GM19468 (cell line): ENCODE results near the gene ARHGEF39.

ENCODE experiments used
- ATAC-seq: cut with Tn5 transposase; IDR thresholded peaks from one replicate; pipeline ENCODE4 v1.9.1; 2021; ENCODE audit warnings: mild to moderate bottlenecking, moderate library complexity, moderate number of reproducible peaks; ENCODE audit not compliant: unreplicated experiment; ENCODE audit errors: extremely low read depth

The ARHGEF39 gene, protein sequence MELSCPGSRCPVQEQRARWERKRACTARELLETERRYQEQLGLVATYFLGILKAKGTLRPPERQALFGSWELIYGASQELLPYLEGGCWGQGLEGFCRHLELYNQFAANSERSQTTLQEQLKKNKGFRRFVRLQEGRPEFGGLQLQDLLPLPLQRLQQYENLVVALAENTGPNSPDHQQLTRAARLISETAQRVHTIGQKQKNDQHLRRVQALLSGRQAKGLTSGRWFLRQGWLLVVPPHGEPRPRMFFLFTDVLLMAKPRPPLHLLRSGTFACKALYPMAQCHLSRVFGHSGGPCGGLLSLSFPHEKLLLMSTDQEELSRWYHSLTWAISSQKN

DNA sequence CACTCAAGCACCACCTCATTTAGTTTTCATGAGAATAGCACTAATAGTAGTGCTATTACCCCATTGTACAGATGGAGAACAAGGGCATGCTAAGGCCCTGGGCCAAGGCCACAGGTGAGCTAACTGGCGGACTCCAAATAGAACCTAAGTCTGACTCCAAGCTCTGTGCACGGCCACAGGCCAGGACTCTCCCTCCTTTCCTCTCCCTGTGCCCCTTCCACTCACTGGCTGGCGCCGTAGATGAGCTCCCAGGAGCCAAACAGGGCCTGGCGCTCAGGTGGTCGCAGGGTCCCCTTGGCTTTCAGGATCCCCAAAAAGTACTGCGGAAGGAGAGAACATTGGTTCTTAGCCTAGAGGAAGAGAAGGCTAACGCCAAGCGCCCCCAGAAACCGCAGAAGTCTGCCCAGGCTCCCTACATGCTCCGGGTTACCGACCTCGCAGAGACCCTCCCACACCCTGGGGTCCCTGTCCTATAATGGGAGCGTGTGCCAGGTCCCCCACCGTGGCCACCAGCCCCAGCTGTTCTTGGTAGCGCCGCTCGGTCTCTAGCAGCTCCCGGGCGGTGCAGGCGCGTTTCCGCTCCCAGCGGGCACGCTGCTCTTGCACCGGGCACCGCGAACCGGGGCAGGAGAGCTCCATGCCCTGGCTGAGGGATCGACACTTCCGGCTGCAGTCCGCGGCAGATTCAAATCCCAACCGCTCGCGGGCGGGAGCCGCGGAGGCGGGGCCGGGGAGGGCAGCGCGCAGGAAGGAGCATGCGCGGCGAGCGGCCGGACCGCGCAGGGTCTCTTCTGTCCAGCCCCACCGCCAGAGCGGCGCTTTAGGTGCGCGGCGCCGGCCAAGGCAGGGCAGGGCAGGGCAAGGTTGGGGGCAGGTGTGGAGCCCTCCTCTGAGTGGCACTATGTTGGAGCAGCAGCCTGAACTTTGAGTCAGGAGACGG, at the start of gene ARHGEF39:
TSS of gene ARHGEF39 (minus strand) at position 665 of the 940 bp plus-strand sequence. CDS start at position 639, 26 bp downstream.
- ATAC-seq: peak; percentile 66

DNA sequence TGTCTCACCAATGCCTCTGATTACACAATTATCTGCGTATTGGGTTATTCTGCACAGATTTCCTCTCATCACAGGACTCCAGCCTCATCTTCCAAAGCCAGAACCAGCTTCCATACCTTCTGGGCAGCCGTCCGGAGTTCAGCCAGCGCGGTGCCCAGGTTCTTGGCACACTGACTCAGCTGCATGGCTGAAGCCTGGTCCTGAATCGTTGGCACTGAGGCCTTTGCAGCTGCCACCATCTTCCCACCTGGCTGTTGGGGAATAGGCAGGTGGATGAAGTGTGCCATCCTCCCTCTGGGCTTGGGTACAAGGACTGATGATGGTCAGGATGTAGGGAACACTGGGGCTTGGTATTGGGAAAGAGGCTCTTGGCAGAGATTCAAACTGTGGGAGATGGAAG, 49.1 kb upstream of the ARHGEF39 start:
- no peak for ATAC-seq

DNA sequence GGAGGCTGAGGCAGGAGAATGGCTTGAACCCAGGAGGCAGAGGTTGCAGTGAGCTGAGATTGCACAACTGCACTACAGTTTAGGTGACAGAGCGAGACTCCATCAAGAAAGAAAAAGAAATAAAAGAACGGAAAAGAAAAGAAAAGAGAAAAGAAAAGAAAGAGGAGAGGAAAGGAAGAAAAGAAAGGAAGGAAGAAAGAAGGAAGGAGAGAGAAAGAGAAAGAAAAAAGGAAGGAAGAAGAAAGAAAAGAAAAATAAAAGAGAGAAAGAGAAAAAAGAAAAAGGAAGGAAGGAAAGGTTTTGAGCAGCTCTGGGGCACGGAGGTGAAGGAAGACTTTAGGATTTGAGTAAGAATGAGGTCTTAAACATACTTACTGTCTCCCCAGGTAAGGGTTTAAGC, 48.6 kb upstream of the ARHGEF39 start:
- no peak for ATAC-seq

DNA sequence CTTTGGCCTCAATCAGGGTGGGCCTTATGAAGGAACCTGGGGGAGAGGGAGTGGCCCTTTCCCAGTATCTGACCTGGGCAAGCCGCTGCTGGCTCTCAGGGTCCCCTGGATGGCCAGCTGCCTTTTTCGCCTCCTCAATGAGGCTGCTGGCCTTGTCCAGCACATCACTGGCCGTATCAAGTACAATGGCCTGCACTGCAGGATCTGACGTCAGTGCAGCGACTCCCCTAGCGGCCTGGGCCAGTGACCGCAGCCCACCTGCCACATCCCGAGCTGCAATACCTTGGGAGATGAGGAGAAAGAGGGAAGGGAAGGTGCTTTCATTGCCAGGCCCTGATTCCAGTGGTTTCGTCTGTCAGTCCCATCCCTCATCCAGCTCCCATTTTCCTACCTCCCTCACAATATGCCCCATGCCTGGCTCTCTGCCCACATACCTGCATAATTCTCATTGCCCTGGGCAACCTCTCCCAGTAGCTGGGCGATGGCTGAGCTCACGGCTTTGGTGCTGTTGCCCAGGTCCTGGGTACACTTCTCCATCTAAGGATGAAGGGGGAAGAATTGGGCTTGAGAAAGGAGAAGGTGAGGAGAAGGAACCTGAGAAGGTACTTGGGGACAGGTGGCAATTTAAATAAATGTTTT, 47.9 kb upstream of the ARHGEF39 start:
- ATAC-seq: no peak

DNA sequence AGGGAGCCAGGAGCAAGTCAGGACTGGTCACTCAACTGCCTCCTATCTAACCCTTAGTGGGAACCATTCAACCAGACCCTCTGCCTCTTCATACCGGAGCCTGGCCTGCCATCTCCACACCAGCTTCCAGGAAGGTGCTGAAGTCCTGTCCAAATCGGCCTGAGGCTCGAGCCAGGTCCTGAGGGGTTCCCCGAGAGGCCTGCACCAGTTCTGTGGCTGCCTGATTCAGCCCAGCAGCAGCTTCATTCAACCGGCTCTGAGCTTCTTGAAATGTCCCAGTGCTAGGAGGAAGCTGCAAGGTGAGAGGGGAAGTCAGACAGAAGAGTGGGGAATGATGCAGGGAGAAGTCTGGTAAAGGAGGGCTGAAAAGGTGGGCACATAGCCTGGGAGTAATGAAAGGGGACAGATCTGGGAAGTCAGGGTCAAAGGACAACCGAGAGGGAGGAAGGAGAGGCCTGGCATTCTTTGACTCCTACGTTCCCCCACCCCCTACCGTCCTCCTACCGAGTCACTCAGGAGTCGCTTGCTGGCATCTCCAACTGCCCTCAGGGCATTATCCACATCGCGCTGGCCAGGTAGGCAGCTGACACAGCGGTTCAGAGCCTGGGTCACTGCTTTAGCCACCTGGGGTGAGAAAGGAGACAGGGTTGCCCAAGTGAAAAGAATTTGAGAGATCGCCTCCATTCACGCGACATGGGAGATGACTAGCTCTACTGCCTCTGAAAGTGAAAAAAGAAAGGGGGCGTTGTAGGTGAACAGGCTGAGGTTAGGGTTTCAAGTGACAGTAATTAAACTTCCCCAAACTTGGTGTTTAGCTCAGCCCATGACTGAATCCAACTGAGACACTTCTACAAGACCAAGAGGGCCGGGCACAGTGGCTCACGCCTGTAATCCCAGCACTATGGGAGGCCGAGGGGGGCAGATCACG, 46.8 kb upstream of the ARHGEF39 start:
- ATAC-seq: no peak

DNA sequence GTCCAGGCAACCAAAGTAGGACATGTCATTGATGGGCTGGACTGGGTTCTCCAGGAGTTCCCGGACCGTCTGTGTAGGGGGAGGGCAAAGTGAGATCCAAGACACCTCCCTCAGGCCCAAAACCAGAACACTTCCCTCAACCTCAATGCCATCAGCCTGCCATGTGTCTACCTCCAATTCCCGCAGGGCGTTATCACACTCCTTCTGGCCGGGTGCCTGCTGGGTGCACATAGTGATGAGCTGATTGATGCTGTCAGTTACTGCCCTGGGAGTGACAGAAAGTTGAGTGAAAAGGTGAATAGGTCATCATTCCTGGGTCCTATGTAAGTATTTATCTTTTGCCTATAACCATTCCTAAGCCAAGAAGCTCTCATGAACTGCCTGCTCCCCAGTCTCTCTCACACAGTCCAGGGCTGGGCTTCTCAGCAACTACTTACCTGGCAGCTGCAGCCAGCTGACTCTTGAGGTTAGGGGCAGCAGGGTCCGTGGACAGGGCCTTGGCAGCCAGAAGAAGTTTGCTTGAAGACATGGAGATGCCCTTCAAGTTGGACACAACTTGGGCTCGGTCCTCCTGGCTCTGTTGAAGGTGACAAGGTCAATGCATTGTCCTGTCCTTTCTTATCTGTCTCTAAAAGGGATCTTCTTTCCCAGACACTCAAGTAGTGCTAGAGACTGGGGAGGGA, 46.0 kb upstream of the ARHGEF39 start:
- no peak for ATAC-seq

DNA sequence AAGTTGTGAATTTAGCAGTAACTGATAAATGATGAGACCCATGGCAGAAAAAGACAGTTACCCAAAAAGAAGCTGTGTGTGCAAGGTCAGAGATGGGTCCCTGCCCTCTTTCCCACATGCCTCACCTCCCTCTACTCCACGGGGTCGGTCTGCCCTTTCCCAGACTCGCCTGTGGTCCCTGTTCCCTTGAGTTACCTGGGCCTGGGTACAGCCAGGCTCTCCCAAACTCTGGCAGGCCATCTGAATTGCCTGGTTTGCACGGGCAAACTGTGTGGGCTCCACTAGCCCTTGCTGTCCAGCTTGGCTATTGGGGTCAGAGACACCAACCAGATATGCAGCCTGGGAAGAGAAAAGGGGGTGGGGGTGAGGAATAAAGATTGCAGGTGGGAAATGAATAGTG, 43.2 kb upstream of the ARHGEF39 start:
- ATAC-seq: no peak

DNA sequence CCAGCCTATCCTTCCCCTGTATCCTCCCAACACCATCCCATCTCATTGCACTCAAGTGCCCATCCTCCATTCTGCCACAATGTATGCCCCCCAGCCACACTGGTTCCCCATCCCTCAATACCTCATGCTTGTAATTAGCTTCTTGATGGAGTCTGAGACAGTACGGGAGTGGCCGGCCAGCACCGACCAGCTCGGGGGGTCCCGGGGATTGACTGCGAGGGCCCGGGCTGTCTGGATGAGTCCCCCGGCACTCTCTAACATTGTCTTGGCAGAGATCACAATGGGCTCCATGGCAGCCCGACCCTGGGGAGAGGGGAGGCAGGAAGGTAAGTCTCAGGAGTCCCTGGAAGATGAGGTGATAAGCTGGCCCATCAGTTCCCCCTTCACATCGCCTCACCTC, 42.0 kb upstream of the ARHGEF39 start:
- ATAC-seq: no peak

DNA sequence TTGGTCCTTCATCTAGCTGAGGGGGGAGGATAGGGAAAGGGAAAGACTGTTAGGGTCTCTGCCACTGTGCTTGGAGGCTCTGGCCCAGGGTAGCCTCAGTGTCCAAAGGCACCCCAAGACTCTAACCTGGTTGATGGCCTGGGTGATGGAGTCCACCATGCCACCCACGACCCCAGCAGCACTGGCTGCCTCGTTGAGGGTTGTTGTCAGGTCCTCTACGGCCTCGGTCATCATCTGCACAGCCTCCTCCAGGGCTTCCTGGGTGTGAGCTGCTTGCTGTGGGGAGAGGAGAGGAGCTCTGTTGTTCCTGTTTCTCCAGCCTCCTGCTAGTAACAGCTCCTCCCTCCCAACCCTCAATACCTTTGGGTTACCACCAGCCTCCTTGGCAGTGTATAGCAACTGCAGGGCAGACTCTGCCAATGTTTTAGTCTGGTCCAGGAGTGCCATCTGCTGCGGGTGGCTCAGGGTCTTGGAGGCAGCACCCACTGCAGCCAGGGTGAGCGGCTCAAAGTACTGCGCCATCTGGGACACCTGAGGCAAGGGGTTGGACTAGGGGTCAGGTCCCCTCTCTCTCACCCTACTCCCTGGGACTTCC, 40.9 kb upstream of the ARHGEF39 start:
- ATAC-seq: no peak

DNA sequence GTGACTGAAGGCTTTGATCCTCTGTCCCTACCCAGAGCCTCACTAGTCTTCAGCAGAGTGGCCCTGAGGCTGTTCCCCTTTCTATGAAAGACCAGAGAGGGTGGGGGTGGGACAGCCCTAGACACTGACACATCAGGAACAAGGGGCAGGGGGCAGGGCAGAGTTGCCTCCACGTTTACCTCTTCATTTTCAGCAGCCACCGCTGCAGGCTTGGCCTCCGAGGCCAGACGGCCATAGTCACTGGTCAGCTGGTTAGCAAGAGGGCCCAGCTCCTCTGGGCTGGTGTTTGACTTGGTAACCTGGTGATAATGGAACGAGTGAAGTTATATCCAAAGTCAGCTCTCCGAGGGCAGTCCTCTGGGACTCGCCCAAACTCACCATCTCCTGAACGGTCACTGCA, 40.4 kb upstream of the ARHGEF39 start:
- no peak for ATAC-seq

DNA sequence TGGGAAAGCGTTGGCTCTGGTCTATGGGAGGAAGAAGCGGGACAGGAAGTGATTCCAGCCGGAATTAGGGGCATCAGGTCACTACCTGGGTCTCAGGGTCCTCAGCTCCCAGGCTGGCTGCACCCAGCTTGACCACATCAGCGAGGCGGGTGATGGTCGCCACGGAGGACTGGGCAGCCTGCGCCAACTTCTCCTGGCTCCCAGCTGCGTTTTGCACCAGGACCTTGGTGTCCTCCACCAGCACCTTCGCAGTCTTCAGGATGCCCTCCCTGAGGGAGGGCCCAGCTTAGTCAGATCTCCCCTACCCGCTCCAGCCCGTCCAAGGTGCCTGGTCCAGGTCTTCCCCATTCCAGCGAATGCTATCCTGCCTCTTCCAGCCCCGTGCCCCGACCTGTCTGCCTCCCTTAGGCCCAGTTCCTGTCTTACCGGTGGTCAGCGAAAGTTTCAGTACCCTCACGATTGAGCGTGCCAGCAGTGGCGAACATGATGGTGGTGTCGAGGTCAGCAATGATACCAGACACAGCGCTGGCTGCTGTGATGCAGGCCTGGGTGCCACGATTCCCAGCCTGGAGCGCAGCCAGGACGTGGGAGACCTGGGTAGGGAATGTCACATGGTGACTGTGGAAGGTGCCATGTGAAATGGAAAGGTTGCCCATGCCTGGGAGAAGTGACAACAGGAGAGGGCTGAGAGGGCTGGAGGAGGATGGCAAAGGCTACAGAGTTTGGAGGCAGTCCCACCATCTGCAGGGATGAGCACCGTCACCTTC, 39.1 kb upstream of the ARHGEF39 start:
- ATAC-seq: no peak

DNA sequence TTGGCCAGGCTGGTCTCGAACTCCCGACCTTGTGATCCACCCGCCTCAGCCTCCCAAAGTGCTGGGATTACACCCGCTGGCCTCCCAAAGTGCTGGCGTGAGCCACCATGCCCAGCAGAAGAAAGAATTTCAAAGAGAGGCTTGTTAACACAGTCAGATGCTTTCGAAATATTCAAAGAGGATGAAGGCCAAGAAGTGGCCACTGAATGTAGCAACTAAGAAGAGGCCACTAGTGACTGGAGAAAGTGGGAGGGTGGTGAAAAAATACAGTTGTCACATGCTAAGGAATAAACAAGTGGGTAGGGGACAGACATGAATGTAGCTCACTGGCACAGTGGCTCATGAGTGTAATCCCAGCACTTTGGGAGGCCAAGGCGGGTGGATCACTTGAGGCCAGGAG, 37.7 kb upstream of the ARHGEF39 start:
- no peak for ATAC-seq

DNA sequence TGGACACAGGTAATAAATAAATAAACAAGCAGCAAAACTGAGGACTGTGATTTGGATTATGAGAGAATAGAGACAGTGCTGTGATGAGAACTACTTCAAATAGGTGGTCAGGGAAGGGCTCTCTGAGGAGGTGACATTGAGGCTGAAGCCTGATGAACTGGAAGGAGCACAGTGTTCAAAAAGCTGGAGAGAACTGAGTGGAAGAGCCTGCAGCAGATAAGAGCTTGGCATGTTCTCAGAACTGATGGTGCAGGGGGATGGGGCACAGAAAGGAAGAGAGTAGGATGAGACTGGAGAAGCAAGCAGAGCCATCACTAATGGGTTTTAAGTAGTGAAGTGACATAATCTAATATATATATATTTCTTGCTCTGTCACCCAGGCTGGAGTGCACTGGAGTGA, 35.9 kb upstream of the ARHGEF39 start:
- ATAC-seq: no peak

DNA sequence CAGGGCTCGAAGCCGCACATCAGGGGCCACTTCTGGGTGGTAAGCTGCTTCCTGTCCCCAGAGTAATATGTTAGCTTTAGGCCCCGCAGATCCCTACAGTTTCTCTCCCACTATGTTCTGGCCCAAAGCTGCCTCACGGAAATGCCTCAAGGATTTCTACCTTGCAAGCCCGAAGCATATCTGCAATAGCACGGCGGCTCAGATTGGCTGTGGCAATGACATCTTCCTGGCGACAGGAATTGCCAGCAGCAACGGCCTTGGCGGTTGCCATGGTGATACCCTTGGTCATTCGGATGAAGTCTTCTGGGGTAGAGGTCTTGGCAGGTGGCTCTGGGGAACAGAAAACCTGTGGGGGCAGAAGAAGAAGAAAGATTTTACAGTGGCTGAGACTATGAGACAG, 35.0 kb upstream of the ARHGEF39 start:
- no peak for ATAC-seq

DNA sequence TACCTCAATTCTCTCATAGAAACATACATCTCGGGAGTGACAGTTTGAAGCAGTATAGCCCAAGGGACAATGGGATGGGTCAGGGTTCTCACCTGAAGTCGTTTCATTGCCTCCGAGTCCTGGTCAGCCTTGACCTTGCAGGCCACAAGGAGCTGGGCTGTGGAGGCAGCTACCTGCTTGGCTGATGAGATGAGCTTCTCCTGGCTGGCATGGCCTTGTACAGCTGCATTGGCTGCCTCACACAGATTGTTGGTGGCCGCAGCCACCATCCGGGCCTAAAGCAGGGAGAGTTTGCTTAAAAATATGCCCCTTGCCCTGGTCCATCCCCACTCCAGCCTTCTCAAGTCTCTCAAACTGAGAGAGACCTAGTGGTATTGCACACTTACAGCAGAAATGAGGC, 33.2 kb upstream of the ARHGEF39 start:
- ATAC-seq: no peak

DNA sequence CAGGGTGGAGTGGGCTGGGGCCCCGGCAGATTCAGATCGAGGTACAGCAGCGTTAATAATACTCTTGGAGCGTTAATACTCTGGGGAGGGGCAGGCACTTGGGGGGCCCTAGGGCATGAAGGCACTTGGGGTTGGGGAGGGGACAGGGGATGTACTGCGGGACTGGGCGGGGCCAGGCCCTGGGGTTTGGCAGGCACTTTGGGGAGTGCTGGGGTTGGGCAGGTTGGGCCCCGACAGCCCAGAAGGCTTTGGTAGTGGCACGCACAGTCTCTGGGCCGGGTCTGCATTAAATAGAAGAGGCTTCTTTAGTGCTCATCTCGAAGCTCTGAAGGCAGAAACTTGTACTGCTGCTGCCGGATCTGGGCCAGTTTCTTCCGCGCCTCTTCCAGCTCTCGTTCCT, 32.5 kb upstream of the ARHGEF39 start:
- no peak for ATAC-seq

DNA sequence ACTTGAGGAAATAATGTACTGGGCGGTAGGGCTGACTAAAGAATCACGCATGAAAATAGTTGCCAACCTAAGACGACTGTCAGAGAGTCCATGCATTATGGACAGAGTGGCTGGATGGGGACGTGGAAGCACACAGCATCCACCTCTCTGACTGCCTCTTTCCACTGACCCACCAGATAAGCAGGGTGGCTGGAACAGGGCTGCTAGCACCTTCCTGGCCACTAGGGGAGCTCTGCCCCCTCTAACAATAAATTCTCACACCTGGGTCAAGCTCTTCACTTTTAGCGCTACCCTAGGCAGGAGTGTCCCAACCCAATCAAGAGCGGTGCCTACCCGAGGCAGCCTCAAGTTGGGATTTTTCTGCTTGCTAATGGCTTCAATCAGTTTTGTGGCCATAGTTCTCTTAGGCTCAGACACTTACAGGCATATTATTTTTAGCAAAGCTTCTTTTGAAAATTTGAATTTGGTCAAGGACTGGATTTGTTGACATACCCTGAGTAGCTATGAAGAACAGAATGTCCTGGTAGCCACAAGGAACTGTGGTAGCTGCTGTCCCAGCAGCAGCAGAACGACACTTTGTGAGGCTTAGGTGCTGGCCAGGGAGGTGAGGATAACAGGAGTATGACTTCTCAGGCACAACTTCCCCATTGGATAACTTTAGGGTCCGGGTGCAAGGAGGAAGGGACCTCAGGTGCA, 31.7 kb upstream of the ARHGEF39 start:
- no peak for ATAC-seq

DNA sequence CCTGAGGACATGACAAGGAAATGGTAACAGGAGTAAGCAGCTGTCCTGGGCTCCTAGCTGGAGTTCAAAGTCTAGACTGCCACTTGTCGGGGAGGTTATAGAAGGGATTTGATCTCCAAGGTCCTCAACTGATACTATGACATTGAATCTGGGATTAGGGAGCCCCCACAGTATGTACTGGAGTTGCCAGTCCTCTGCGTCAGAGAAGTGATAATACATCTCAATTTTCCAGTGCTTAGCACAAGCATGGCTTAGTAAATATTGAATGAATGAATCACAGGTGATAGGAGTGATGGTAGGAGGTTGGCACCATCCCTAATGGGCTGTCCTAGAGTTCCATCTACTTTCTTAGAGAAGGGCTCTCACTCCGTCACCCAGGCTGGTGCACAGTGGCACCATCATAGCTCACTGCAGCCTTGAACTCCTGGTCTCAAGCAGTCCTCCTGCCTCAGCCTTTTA, 31.0 kb upstream of the ARHGEF39 start:
- no peak for ATAC-seq
